NB4 (cell line): ENCODE results near the gene SNAP29.

ENCODE experiments used
- MAX ChIP-seq: IDR thresholded peaks from 2 replicates; pipeline ENCODE4 v1.6.1; 2011; ENCODE audit warnings: low read depth, low read length
- MYC ChIP-seq: IDR thresholded peaks from 2 replicates; pipeline ENCODE4 v1.6.1; 2011; ENCODE audit warnings: low read depth, low read length
- POLR2A ChIP-seq: IDR thresholded peaks from 2 replicates; pipeline ENCODE4 v1.6.1; 2011; ENCODE audit warnings: mild to moderate bottlenecking; ENCODE audit not compliant: insufficient read length; ENCODE audit errors: extremely low read depth
- TF ChIP-seq, protein P1 (sequence below): IDR thresholded peaks from one replicate; pipeline ENCODE4 v1.5.1; 2012; ENCODE audit warnings: low read depth, low read length

DNA sequence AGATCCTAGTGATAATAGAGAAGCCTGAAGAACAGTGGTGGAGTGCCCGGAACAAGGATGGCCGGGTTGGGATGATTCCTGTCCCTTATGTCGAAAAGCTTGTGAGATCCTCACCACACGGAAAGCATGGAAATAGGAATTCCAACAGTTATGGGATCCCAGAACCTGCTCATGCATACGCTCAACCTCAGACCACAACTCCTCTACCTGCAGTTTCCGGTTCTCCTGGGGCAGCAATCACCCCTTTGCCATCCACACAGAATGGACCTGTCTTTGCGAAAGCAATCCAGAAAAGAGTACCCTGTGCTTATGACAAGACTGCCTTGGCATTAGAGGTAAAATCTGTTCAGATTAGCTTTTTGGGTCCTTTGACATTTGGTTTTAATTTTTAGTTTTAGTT, 75.1 kb downstream of the SNAP29 start:
- TF ChIP-seq, protein P1, sequence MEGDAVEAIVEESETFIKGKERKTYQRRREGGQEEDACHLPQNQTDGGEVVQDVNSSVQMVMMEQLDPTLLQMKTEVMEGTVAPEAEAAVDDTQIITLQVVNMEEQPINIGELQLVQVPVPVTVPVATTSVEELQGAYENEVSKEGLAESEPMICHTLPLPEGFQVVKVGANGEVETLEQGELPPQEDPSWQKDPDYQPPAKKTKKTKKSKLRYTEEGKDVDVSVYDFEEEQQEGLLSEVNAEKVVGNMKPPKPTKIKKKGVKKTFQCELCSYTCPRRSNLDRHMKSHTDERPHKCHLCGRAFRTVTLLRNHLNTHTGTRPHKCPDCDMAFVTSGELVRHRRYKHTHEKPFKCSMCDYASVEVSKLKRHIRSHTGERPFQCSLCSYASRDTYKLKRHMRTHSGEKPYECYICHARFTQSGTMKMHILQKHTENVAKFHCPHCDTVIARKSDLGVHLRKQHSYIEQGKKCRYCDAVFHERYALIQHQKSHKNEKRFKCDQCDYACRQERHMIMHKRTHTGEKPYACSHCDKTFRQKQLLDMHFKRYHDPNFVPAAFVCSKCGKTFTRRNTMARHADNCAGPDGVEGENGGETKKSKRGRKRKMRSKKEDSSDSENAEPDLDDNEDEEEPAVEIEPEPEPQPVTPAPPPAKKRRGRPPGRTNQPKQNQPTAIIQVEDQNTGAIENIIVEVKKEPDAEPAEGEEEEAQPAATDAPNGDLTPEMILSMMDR = no peak
- no peak for TF ChIP-seq MAX
- no peak for TF ChIP-seq POLR2A
- TF ChIP-seq MYC = no peak
